Neutrophil (primary cell): ENCODE measurements around the gene CREBL2.
"Not testable (repeated sequence)": the region's sequence is repeated elsewhere in the genome, so short reads cannot be mapped to it uniquely, and the experiment has no call there.

Experiments used
- H3K27ac ChIP-seq: fragments of 200-600 bp; sonication (generic); 2 replicates; pipeline ENCODE4 v1.5.1; 2016; ENCODE audit warnings: mild to moderate bottlenecking, moderate library complexity
- H3K27me3 ChIP-seq: fragments of 200-600 bp; sonication (generic); 2 replicates; pipeline ENCODE4 v1.6.0; 2016; ENCODE audit warnings: mild to moderate bottlenecking
- H3K36me3 ChIP-seq: fragments of 200-600 bp; sonication (generic); 2 replicates; pipeline ENCODE4 v1.5.1; 2017
- H3K4me1 ChIP-seq, 2 experiments: fragments of 200-600 bp in 1 of 2; sonication (generic) in 1 of 2; 1 replicate in 1 of 2; 2 replicates in 1 of 2; pipeline versions ENCODE4 v1.5.1 to v1.6.1; 2013 to 2016; ENCODE audit warnings: low read depth in 1 of 2, low read length in 1 of 2, mild to moderate bottlenecking in 1 of 2, moderate library complexity in 1 of 2; ENCODE audit not compliant: control insufficient read depth in 1 of 2, insufficient read depth in 1 of 2
- H3K4me3 ChIP-seq, 2 experiments: fragments of 200-600 bp in 1 of 2; sonication (generic) in 1 of 2; 1 replicate in 1 of 2; 2 replicates in 1 of 2; pipeline ENCODE4 v1.5.1; 2013 to 2016; ENCODE audit warnings: low read depth in 1 of 2, low read length in 1 of 2, mild to moderate bottlenecking in 1 of 2, moderate library complexity in 1 of 2
- H3K9me3 ChIP-seq: fragments of 200-600 bp; sonication (generic); 2 replicates; pipeline ENCODE4 v1.5.1; 2016
- CTCF ChIP-seq: fragments of 200-600 bp; sonication (generic); IDR thresholded peaks from 2 replicates; pipeline ENCODE4 v1.5.1; 2016; ENCODE audit warnings: antibody characterized with exemption

Gene CREBL2

GRCh38 chr12:12627308-12627827, 15.7 kb downstream of the CREBL2 start:
- H3K4me3 ChIP-seq, result no peak overlapping the region
- H3K27ac ChIP-seq, result no peak overlapping the region
- no peak for TF ChIP-seq CTCF
- no peaks in the 10 kb centered on the region for H3K4me1 ChIP-seq
- H3K27me3 ChIP-seq, result no peaks in the 10 kb centered on the region
- no peaks in the 10 kb centered on the region for H3K9me3 ChIP-seq
- H3K36me3 ChIP-seq, result peaks cover 4% of the 10 kb centered on the region

DNA sequence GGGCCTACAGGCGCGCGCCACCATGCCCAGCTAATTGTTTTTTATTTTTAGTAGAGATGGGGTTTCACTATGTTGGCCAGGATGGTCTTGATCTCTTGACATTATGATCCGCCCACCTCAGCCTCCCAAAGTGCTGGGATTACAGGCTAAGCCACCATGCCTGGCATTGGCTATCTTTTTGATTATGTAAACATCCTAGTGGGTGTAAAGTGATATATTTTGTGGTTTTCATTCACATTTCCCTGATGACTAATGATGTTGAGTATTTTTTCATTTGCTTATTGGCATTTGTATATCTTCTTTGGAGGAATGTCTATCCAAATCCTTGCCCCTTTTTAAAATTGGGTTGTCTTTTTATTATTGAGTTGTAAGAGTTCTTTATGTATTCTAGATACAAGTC, 16.3 kb downstream of the CREBL2 start:
- Histone ChIP-seq H3K9me3 (no peaks in the 10 kb centered on the region), H3K27ac (no peak overlapping the region), H3K4me1 (no peaks in the 10 kb centered on the region), H3K27me3 (no peaks in the 10 kb centered on the region), H3K4me3 (no peak overlapping the region), H3K36me3 (peaks cover 4% of the 10 kb centered on the region)
- no peak for TF ChIP-seq CTCF

DNA sequence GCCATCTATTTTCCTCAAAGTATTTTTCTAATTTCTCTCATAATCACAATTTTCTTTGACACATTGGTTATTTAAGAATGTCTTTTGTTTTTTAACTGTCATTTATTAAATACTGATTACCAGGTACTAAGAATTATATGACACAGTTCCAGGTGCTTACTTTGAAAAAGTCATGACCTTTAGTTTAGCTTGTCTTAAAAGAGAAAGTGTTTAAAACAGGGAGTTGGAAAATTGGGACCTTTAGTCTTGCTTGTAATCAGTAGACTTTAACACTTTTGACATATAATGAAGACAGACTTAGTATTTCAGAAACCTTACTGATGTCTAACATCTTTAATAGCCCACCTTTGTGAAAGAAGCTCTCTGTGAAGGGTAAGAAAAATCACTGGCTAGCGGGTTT, 19.2 kb downstream of the CREBL2 start:
- no peaks in the 10 kb centered on the region for H3K9me3 ChIP-seq
- peaks cover 2% of the 10 kb centered on the region for H3K36me3 ChIP-seq
- no peak overlapping the region for H3K27ac ChIP-seq
- no peaks in the 10 kb centered on the region for H3K27me3 ChIP-seq
- no peaks in the 10 kb centered on the region for H3K4me1 ChIP-seq
- H3K4me3 ChIP-seq, result no peak overlapping the region
- no peak for TF ChIP-seq CTCF

DNA sequence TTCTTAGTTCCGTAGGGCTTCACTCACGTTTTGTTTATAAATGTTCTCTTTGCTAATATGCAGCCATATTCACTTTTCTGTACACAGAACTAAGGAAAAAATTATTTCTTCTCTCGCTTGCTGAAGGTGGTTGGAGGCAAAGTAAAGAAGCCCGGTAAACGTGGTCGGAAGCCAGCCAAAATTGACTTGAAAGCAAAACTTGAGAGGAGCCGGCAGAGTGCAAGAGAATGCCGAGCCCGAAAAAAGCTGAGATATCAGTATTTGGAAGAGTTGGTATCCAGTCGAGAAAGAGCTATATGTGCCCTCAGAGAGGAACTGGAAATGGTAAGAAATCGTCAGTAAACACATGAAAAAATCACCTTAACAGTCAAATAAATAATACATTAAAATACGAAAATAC, 24.0 kb downstream of the CREBL2 start:
- no peaks in the 10 kb centered on the region for H3K27me3 ChIP-seq
- no peak for TF ChIP-seq CTCF
- H3K9me3 ChIP-seq, result no peaks in the 10 kb centered on the region
- no peak overlapping the region for H3K4me3 ChIP-seq
- peaks cover 36% of the 10 kb centered on the region for H3K36me3 ChIP-seq
- no peak overlapping the region for H3K27ac ChIP-seq
- H3K4me1 ChIP-seq, result no peaks in the 10 kb centered on the region

GRCh38 chr12:12636641-12637040, 25.0 kb downstream of the CREBL2 start:
- no peak for TF ChIP-seq CTCF
- Histone ChIP-seq H3K27ac (no peak overlapping the region), H3K36me3 (peaks cover 39% of the 10 kb centered on the region), H3K4me1 (no peaks in the 10 kb centered on the region), H3K27me3 (no peaks in the 10 kb centered on the region), H3K4me3 (no peak overlapping the region), H3K9me3 (no peaks in the 10 kb centered on the region)

DNA sequence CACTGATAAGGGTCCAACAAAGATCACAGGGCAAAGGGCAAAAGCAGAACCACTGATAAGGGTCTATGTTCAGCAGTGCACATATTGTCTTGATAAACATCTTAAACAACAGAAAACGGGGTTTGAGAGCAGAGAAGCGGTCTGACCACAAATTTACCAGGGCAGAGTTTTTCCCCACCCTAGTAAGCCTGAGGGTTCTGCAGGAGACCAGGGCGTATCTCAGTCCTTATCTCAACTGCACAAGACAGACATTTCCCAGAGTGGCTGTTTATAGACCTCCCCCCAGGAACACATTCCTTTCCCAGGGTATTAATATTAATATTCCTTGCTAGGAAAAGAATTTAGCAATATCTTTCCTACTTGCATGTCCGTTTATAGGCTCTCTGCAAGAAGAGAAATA, 28.3 kb downstream of the CREBL2 start:
- not testable (repeated sequence) for H3K27me3 ChIP-seq, H3K4me1 ChIP-seq, H3K9me3 ChIP-seq, H3K4me3 ChIP-seq, H3K27ac ChIP-seq
- H3K36me3 ChIP-seq, result peaks cover 63% of the 10 kb centered on the region
